ENCODE results near the gene ZNF423.

- TF ChIP-seq, protein P1, sequence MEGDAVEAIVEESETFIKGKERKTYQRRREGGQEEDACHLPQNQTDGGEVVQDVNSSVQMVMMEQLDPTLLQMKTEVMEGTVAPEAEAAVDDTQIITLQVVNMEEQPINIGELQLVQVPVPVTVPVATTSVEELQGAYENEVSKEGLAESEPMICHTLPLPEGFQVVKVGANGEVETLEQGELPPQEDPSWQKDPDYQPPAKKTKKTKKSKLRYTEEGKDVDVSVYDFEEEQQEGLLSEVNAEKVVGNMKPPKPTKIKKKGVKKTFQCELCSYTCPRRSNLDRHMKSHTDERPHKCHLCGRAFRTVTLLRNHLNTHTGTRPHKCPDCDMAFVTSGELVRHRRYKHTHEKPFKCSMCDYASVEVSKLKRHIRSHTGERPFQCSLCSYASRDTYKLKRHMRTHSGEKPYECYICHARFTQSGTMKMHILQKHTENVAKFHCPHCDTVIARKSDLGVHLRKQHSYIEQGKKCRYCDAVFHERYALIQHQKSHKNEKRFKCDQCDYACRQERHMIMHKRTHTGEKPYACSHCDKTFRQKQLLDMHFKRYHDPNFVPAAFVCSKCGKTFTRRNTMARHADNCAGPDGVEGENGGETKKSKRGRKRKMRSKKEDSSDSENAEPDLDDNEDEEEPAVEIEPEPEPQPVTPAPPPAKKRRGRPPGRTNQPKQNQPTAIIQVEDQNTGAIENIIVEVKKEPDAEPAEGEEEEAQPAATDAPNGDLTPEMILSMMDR (IDR thresholded peaks at IDR 0.05 in 2 of 3, conservative IDR thresholded peaks at IDR 0.05 in 1 of 3; ENCODE audit: insufficient read depth in 2 of 3, low read depth in 1 of 3, low read length in 3 of 3), result no peak
- TF ChIP-seq KLF16 (IDR thresholded peaks at IDR 0.05) (no peak), CHD2 (IDR thresholded peaks at IDR 0.05; ENCODE audit: low read depth, low read length) (no peak), NR3C1 (CRISPR knock-in tag; IDR thresholded peaks at IDR 0.05) (no peak), ZNF274 (IDR thresholded peaks at IDR 0.05; ENCODE audit: borderline replicate concordance, low read depth, low read length) (no peak), YY1 (IDR thresholded peaks at IDR 0.05; ENCODE audit: borderline replicate concordance in 1 of 3, control insufficient read depth in 1 of 3, extremely low read depth in 1 of 3, insufficient read depth in 3 of 3, insufficient read length in 1 of 3, insufficient replicate concordance in 2 of 3, low read depth in 1 of 3, low read length in 2 of 3) (no peak), MYBL2 (IDR thresholded peaks at IDR 0.05; ENCODE audit: low read depth) (no peak), MYBL2 (CRISPR knock-in tag; IDR thresholded peaks at IDR 0.05; ENCODE audit: borderline replicate concordance) (no peak)
- TF ChIP-seq, protein P2, sequence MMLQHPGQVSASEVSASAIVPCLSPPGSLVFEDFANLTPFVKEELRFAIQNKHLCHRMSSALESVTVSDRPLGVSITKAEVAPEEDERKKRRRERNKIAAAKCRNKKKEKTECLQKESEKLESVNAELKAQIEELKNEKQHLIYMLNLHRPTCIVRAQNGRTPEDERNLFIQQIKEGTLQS (IDR thresholded peaks at IDR 0.05), result no peak
- TF ChIP-seq, protein P2 (CRISPR knock-in tag; conservative IDR thresholded peaks at IDR 0.05), result no peak
These were observed 355.9 kb downstream of the ZNF423 start for GRCh38 chr16:49499869-49500610.
